Head of caudate nucleus (tissue), 42 donors: Measurements from ENCODE around the gene ZBED4.

ENCODE experiments used
- DNase-seq, 42 donors: peaks; one replicate each; pipeline versions ENCODE4 v3.0.0 to v3.0.0-alpha.2; 2020 to 2021; ENCODE audit warnings: mixed read lengths in 7 of 42
- intact Hi-C: fragments of 100-400 bp; cut with DNase I; formaldehyde crosslinking; loops from one replicate; pipeline ENCODE4 v1.15.0; 2022

The ZBED4 gene

DNA sequence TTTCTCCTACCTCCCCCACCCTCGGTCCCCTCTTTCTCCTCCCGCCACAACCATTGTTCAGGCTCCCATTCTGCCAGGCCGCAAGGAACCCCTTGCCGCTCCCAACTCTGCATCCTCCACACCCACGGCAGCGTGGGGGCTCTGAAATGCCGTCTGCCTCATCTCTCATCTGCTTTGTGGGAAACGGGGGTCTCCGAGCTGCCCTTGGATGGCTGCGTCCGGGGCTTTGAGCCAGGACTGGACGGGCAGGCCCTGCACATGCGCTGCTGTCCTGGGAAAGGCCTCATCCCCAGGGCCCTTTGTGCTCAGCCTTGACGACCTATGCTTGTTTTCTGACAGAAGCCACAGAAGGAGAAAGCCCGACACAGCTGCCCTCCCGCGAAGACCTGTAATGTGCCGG is 73.3 kb downstream of the ZBED4 start:
- DNase-seq = no peak
- intact Hi-C loops = no loop called here

- DNase-seq = no peak
- intact Hi-C loops = no loop called here
Observed at GRCh38 chr22:49927483-49928184, 74.0 kb downstream of the ZBED4 start.

- intact Hi-C loops = no loop called here
- no peak for DNase-seq
Observed at GRCh38 chr22:49928185-49928495, 74.5 kb downstream of the ZBED4 start.

GRCh38 chr22:49928555-49929210 is 75.0 kb downstream of the ZBED4 start:
- intact Hi-C loops = no loop called here
- DNase-seq = no peak

- peak in 33 of 42 donors; percentile 31 to 84 (median 63) for DNase-seq
Observed at GRCh38 chr22:49929211-49929979, 75.8 kb downstream of the ZBED4 start.

GRCh38 chr22:49929994-49930575 is 76.4 kb downstream of the ZBED4 start:
- peak in 3 of 42 donors; percentile 21 to 48 (median 21) for DNase-seq
- intact Hi-C loops = loop anchor here (2.0 to 10.0 kb wide), 2 partner anchors 65 to 101 kb away; no protein-coding TSS in a partner anchor

More at GRCh38 chr22:49929211-49929979, 75.8 kb downstream of the ZBED4 start:
- intact Hi-C loops = no loop called here

GRCh38 chr22:49930596-49931412 is 77.2 kb downstream of the ZBED4 start:
- intact Hi-C loops = loop anchor here (2.0 to 10.0 kb wide), 2 partner anchors 64 to 100 kb away; no protein-coding TSS in a partner anchor
- DNase-seq = peak; percentile 41 to 91 (median 76)

GRCh38 chr22:49933236-49934159 is 79.9 kb downstream of the ZBED4 start:
- intact Hi-C loops = loop anchor here (10.0 kb wide), 1 partner anchor 61 kb away; no protein-coding TSS in a partner anchor
- DNase-seq = peak in 38 of 42 donors; percentile 18 to 90 (median 69)

DNA sequence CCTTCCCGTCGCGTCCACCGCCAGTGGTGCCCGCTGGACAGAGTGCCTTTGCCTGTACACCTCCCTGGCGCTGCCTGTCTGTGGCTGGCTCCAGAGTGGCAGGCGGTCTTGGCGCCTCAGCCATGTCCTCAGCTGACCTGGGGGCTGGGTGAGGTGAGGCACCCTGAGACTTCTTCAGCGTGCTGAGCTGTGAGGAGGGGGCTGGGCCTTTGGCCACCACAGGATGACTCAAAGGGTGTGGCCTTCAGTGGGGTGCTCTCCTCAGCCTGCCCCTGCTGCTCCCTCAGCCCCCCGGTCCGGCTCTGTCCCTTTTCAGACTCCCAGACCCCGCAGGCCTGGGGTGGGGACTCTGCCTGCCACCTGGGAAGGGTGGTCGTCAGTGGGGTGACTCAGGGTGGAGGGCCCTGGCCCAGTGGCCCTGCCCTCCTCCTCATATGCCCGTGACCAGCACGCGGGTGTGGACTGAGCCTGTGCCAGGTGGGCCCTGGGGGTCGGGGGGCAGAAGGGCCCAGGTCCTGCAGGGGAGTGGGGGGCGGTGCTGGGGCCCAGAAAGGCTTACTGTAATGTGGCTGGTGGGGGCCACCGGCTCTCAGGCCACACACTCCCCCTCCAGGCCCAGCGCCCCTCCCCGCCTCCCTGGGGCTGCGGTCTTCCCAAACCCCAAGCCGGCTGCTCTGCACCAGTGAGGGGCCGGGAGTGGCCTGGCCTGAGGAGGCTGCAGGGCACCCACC is 80.7 kb downstream of the ZBED4 start:
- DNase-seq = peak in 25 of 42 donors; percentile 33 to 81 (median 56)

GRCh38 chr22:49934891-49935557 is 81.4 kb downstream of the ZBED4 start:
- DNase-seq = peak in 38 of 42 donors; percentile 40 to 90 (median 74)
- intact Hi-C loops = loop anchor here (10.0 kb wide), 1 partner anchor 60 kb away; no protein-coding TSS in a partner anchor

More for the DNA sequence above, 80.7 kb downstream of the ZBED4 start:
- intact Hi-C loops = loop anchor here (10.0 kb wide), 1 partner anchor 60 kb away; no protein-coding TSS in a partner anchor

DNA sequence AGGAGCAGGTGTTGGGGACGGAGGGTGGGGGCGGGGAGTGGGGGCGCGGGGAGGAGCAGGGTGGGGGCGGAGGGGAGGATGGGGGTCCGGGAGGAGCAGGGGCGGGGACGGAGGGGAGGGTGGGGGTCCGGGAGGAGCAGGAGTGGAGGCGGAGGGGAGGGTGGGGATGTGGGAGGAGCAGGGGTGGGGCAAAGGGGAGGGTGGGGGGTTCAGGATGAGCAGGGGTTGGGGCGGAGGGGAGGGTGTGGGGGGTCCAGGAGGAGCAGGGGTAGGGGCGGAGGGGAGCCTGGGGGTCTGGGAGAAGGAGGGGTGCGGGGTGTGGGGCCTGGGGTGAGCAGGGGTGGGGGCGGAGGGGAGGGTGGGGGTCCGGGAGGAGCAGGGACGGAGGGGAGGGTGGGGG is 81.9 kb downstream of the ZBED4 start:
- peak in 6 of 42 donors; percentile 26 to 76 (median 50) for DNase-seq
- intact Hi-C loops = loop anchor here (10.0 kb wide), 1 partner anchor 59 kb away; no protein-coding TSS in a partner anchor

DNA sequence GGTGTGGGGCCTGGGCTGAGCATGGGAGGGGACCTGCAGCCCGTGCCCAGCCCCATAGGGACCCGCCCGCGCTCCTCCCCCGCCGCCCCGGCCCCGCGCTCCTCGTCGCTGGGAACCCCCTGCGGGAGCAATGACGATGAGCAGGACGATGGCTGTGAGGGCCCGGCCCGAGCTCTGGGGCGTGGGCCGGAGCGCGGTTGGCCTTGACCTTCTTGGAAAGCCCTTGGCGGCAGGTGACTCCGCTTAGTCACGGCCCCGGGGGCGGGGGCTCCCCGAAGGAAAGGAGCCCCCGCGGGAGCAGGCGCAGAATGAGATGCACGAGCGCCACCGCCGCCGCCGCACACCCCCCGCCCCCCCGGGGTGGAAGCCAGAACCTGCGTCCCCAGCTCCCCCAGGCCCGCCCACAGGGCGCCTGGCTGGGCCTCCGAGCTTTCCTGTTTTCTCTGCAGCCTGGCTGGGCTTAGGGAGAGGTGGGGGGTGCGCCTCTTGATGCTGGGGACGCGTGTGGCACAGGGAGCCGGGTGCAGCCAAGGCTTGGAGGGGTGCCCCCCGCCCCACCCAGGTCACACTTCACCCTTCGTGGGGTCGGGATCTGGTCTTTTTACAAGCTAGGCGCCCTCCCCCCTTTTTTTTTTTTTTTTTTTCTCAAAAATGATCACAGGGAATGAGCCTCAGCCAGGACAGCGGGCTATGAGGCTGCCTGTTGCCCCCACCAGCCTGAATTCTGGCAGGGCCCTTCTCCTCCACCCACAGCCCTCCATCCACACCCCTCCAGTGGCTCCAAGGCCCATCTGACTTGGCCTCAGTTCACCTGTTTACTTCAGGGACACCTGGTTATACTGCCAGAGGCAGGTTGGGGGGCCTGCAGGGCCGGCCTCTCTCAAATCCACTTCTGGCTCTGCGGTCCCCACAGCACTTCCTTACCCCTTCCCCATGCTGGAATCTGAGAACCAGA is 82.7 kb downstream of the ZBED4 start:
- peak in 41 of 42 donors; percentile 40 to 90 (median 70) for DNase-seq
- intact Hi-C loops = loop anchor here (10.0 kb wide), 1 partner anchor 59 kb away; no protein-coding TSS in a partner anchor

- intact Hi-C loops = loop anchor here (10.0 kb wide), 1 partner anchor 58 kb away; no protein-coding TSS in a partner anchor
- DNase-seq = peak; percentile 60 to 95 (median 80)
Observed at GRCh38 chr22:49936973-49937757, 83.5 kb downstream of the ZBED4 start.
